GM21515 (cell line): ENCODE measurements around the gene PCSK6.

Experiments used
- ATAC-seq: cut with Tn5 transposase; IDR thresholded peaks from one replicate; pipeline ENCODE4 v1.9.1; 2021; ENCODE audit not compliant: unreplicated experiment

PCSK6 gene

GRCh38 chr15:101255615-101256241 lies 233.8 kb downstream of the PCSK6 start:
- no peak for ATAC-seq

- ATAC-seq, result no peak
Measured at GRCh38 chr15:101255051-101255395, 234.5 kb downstream of the PCSK6 start.

- ATAC-seq, result no peak
Measured at GRCh38 chr15:101254157-101255050, 235.1 kb downstream of the PCSK6 start.
